Ectodermal cell (in vitro differentiated cells): Measurements from ENCODE around the gene LLCFC1.
"Not testable (repeated sequence)": the region's sequence is repeated elsewhere in the genome, so short reads cannot be mapped to it uniquely, and the experiment has no call there.

Experiments
- H3K27ac ChIP-seq: 2 replicates; pipeline ENCODE4 v1.7.0; 2013; ENCODE audit warnings: mild to moderate bottlenecking, low read depth, low read length; ENCODE audit not compliant: insufficient read depth, poor library complexity, severe bottlenecking
- H3K27me3 ChIP-seq: 2 replicates; pipeline ENCODE4 v1.7.0; 2013; ENCODE audit warnings: mild to moderate bottlenecking, low read length; ENCODE audit not compliant: insufficient read depth, control insufficient read depth, poor library complexity, severe bottlenecking
- H3K36me3 ChIP-seq: one replicate; pipeline ENCODE4 v1.7.0; 2013; ENCODE audit warnings: low read length; ENCODE audit not compliant: control insufficient read depth, insufficient read depth
- H3K4me1 ChIP-seq: one replicate; pipeline ENCODE4 v1.7.0; 2013; ENCODE audit warnings: low read length; ENCODE audit not compliant: control insufficient read depth, insufficient read depth
- H3K4me3 ChIP-seq: 2 replicates; pipeline ENCODE4 v1.7.0; 2013; ENCODE audit warnings: low read depth, low read length, control low read depth; ENCODE audit not compliant: insufficient read depth
- H3K9me3 ChIP-seq: 2 replicates; pipeline ENCODE4 v1.7.0; 2013; ENCODE audit warnings: mild to moderate bottlenecking, low read length, moderate library complexity; ENCODE audit not compliant: control insufficient read depth
- WGBS, 2 experiments: methylation state at CpG; one replicate each; pipeline ENCODE4 v1.1.7; 2013; ENCODE audit warnings: missing lambda C conversion rate in 2 of 2; 5-methylcytosine and 5-hydroxymethylcytosine counted together

LLCFC1 gene

GRCh38 chr7:142978402-142978801 lies 39.1 kb downstream of the LLCFC1 start:
- 85 to 89% methylated on average over 4 of the region's 4 CpGs for WGBS, 2 experiments
- H3K4me1 ChIP-seq, H3K4me3 ChIP-seq, H3K27me3 ChIP-seq, H3K36me3 ChIP-seq, H3K9me3 ChIP-seq, H3K27ac ChIP-seq: not testable (repeated sequence)

GRCh38 chr7:142983825-142984224 lies 44.5 kb downstream of the LLCFC1 start:
- WGBS, 2 experiments, result 85 to 95% methylated on average over 1 of the region's 1 CpG
- Histone ChIP-seq H3K9me3 (no peaks in the 10 kb centered on the region), H3K36me3 (no peaks in the 10 kb centered on the region)

GRCh38 chr7:142984297-142984696 lies 45.0 kb downstream of the LLCFC1 start:
- H3K27me3 ChIP-seq, result no peaks in the 10 kb centered on the region
- H3K27ac ChIP-seq, result no peak overlapping the region
- WGBS, 2 experiments, result 93 to 100% methylated on average over 1 of the region's 1 CpG
- H3K4me1 ChIP-seq, result no peaks in the 10 kb centered on the region
- H3K9me3 ChIP-seq, result no peaks in the 10 kb centered on the region
- H3K36me3 ChIP-seq, result no peaks in the 10 kb centered on the region
- H3K4me3 ChIP-seq, result no peak overlapping the region

More at GRCh38 chr7:142983825-142984224, 44.5 kb downstream of the LLCFC1 start:
- no peaks in the 10 kb centered on the region for H3K4me1 ChIP-seq
- no peak overlapping the region for H3K4me3 ChIP-seq
- H3K27me3 ChIP-seq, result no peaks in the 10 kb centered on the region
- H3K27ac ChIP-seq, result no peak overlapping the region
